Measurements from ENCODE around the gene KCNT2.
A peak's percentile ranks its signal among the peaks of the same experiment; 100 is the strongest.

The KCNT2 gene

DNA sequence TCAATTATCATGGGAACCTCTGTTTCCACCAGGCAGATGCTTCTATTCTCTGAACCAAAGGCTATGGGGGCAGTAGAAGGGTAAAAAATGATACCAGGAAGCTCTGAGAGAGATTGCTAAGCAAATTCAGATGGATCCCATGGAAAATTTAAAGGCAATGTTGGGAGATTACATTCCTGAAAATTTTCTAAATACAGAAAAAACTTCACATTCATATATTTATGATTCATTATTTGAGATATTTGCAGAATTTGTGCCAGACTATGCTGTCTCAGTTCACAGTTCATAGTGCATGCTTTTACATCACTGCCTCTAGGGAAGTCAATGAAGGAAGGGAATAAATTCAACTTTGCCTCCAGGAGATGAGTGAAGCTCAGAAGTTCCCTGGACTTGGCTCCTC, 57.5 kb downstream of the KCNT2 start:
- no peak overlapping the region for H3K4me3 ChIP-seq (replicated peaks in 1 of 2; ENCODE audit: low read depth in 2 of 2, low read length in 2 of 2)
- peak; percentile 8 to 16 for DNase-seq (ENCODE audit: low read depth in 2 of 2)
- TF ChIP-seq, protein P1, sequence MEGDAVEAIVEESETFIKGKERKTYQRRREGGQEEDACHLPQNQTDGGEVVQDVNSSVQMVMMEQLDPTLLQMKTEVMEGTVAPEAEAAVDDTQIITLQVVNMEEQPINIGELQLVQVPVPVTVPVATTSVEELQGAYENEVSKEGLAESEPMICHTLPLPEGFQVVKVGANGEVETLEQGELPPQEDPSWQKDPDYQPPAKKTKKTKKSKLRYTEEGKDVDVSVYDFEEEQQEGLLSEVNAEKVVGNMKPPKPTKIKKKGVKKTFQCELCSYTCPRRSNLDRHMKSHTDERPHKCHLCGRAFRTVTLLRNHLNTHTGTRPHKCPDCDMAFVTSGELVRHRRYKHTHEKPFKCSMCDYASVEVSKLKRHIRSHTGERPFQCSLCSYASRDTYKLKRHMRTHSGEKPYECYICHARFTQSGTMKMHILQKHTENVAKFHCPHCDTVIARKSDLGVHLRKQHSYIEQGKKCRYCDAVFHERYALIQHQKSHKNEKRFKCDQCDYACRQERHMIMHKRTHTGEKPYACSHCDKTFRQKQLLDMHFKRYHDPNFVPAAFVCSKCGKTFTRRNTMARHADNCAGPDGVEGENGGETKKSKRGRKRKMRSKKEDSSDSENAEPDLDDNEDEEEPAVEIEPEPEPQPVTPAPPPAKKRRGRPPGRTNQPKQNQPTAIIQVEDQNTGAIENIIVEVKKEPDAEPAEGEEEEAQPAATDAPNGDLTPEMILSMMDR (IDR thresholded peaks at IDR 0.05; ENCODE audit: low read depth, low read length) = no peak

DNA sequence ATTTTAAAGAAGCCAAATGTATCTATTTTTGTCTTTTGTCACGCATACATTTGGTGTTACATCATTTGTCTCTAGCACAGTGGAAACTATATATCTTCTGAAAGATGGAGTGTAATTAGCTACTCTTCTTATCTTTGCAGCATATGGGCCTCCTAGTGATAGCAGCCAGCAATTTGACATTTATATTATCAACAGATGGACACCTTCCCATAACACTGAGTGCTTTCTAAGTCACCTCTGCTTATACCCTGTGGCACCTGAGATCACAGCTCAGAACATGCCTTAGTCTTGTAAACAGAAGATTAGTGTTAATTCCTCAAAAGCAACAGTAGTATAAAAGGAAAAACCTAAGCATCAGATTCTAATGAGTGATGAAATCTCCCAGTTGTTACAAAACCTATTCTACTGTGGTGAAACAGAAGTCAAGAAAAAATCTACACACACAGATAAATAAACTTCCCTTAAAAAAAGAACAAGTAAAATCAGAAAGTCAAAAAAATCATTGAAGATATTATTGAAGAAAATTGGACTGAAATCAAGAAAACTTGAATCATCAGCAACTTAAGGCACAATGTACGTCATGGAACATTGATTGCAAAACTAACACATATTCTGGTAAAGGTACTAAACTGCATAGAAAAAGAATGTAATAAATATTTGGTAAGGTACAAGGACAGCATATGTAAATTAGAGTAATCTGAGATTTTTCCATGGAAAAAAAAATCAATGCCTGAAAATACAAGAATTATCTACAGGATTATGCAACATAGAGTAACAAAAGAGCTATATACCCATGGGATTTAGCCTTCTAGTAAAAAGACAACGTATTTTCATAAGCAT, 61.7 kb downstream of the KCNT2 start:
- peak; percentile 90 to 94 for DNase-seq (ENCODE audit: low read depth in 2 of 2)
- TF ChIP-seq, protein P1 (IDR thresholded peaks at IDR 0.05; ENCODE audit: low read depth, low read length) = no peak
- H3K4me3 ChIP-seq (replicated peaks in 1 of 2; ENCODE audit: low read depth in 2 of 2, low read length in 2 of 2) = no peak overlapping the region

DNA sequence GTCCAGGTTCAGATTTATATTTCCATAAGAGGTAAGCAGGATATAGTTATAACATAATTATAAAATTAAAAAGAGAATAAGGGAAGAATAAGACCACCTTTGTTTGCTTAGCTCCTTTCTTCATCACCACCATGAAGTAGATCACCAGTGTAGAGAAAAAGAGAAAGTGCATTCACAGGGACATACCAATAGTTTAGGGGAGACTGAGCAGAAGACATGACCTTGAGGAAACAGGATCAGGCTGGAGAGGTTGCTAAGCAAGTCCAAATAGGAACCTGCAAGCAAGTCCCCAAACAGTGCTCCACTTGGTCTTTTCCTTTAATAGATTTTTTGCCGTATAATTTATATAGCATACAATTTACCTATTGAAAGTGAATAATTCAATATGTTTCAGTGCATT, 63.0 kb downstream of the KCNT2 start:
- no peak for DNase-seq (ENCODE audit: low read depth in 2 of 2)
- TF ChIP-seq, protein P1 (IDR thresholded peaks at IDR 0.05; ENCODE audit: low read depth, low read length) = no peak
- no peak overlapping the region for H3K4me3 ChIP-seq (replicated peaks in 1 of 2; ENCODE audit: low read depth in 2 of 2, low read length in 2 of 2)

DNA sequence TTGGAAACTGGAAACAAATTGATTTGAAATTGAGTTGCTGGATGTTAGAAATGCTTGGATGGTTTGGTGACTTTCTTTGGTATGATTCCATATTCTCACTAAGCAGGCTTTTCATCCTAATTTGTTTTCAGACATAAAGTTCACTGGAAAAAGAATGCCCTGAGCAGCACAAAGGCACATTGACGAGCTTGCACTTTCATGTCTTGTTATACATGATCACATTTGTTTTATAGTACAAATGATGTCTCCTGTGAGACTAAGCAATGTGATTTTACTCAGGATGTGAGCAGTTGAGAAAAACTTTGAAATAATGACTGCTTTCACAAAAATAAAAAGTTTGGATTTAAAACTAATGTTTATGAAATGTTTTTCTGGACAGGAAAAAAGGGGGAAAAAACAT, 63.6 kb downstream of the KCNT2 start:
- TF ChIP-seq, protein P1 (IDR thresholded peaks at IDR 0.05; ENCODE audit: low read depth, low read length) = no peak
- no peak overlapping the region for H3K4me3 ChIP-seq (replicated peaks in 1 of 2; ENCODE audit: low read depth in 2 of 2, low read length in 2 of 2)
- no peak for DNase-seq (ENCODE audit: low read depth in 2 of 2)

DNA sequence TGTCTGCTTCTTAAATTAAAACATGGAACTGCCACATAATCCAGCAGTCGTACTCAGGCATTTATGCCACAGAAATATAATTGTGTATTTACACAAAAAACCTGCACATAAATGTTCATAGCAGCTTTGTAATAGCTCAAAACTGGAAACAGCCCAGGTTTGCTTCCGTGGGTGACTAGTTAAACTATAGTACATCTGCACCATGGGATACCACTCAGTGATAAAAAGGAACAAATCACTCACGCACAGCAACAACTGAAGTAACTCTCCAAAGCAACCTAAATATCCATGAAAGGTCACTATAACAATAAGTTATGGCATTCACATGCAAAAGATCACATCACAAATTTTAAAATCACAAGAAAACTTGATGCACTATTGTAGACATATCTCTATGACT, 64.4 kb downstream of the KCNT2 start:
- no peak for DNase-seq (ENCODE audit: low read depth in 2 of 2)
- TF ChIP-seq, protein P1 (IDR thresholded peaks at IDR 0.05; ENCODE audit: low read depth, low read length) = no peak
- H3K4me3 ChIP-seq (replicated peaks in 1 of 2; ENCODE audit: low read depth in 2 of 2, low read length in 2 of 2) = no peak overlapping the region

DNA sequence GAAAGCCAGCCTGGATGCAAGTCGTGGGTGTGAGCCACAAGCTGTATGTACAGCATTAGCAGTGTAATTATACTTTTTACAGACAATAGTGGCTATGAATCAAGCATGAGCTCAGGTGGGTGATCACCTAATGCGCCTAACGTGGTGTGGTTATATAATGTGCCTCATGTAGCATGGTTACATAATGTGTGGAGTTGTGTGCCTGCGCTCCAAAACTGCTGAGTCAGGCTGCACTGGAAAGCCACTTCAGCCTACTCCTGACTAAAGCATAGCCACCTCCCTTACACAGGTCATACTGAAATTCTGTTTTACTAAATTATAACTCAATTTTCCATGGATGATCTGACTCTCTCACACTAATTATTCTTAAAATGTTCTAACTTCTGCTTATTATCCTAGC, 69.8 kb downstream of the KCNT2 start:
- DNase-seq (ENCODE audit: low read depth in 2 of 2) = no peak
- H3K4me3 ChIP-seq (replicated peaks in 1 of 2; ENCODE audit: low read depth in 2 of 2, low read length in 2 of 2) = no peak overlapping the region
- TF ChIP-seq, protein P1 (IDR thresholded peaks at IDR 0.05; ENCODE audit: low read depth, low read length) = no peak
